Measurements from ENCODE around the gene USP24.
A peak's percentile ranks its signal among the peaks of the same experiment; 100 is the strongest.
"Not testable (repeated sequence)": the region's sequence is repeated elsewhere in the genome, so short reads cannot be mapped to it uniquely, and the experiment has no call there.

Gene USP24

GRCh38 chr1:55026682-55027081, 188.5 kb downstream of the USP24 start:
- DNase-seq: not testable (repeated sequence)

- DNase-seq: not testable (repeated sequence)
These were observed 191.0 kb downstream of the USP24 start for GRCh38 chr1:55024163-55024562.

- peak; percentile 86 for DNase-seq
These were observed 193.1 kb downstream of the USP24 start for GRCh38 chr1:55021942-55022546.

- no peak for DNase-seq
These were observed 196.8 kb downstream of the USP24 start for GRCh38 chr1:55018395-55018794.

All from hematopoietic multipotent progenitor cell treated with erythropoietin and hydrocortisone succinate and interleukin-3 and kit ligand, for 4 days (in vitro differentiated cells).